Measurements from ENCODE around the gene CDYL.

Gene CDYL

DNA sequence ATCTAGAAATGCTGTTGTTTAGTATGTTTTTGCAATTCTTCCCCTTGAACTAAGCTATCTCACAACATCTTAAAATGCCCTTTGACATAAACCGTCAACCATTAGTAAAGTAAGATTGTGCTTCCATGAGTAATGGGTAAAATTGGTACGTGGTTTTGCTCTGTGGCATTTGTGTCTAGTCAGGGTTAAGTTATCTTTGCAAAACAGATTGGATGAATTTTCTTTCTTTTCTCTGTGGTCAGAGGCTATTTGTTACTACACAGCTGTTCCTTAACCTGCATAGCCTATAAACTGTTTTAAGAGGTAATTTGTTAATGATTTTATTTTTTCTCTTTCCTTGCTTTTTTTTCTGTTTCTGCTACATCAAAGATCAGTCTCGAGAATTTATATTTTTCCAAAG lies 152.2 kb downstream of the CDYL start:
- H4K20me1 ChIP-seq (ENCODE audit: insufficient read depth, low read length): no peaks in the 10 kb centered on the region
- no peaks in the 10 kb centered on the region for H3K9me3 ChIP-seq (ENCODE audit: low read length)
- no peaks in the 10 kb centered on the region for H3K4me1 ChIP-seq (ENCODE audit: insufficient read depth, low read length, severe bottlenecking)
- TF ChIP-seq, protein P1, sequence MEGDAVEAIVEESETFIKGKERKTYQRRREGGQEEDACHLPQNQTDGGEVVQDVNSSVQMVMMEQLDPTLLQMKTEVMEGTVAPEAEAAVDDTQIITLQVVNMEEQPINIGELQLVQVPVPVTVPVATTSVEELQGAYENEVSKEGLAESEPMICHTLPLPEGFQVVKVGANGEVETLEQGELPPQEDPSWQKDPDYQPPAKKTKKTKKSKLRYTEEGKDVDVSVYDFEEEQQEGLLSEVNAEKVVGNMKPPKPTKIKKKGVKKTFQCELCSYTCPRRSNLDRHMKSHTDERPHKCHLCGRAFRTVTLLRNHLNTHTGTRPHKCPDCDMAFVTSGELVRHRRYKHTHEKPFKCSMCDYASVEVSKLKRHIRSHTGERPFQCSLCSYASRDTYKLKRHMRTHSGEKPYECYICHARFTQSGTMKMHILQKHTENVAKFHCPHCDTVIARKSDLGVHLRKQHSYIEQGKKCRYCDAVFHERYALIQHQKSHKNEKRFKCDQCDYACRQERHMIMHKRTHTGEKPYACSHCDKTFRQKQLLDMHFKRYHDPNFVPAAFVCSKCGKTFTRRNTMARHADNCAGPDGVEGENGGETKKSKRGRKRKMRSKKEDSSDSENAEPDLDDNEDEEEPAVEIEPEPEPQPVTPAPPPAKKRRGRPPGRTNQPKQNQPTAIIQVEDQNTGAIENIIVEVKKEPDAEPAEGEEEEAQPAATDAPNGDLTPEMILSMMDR (IDR thresholded peaks at IDR 0.05; ENCODE audit: low read length): no peak
- no peak for TF ChIP-seq EZH2 (IDR thresholded peaks at IDR 0.05; ENCODE audit: borderline replicate concordance, low read length)
- no peaks in the 10 kb centered on the region for H3K9me2 ChIP-seq (ENCODE audit: low read depth, low read length)
- H3K36me3 ChIP-seq (ENCODE audit: insufficient read depth, low read length): no peaks in the 10 kb centered on the region
- no peaks in the 10 kb centered on the region for H3F3A ChIP-seq (ENCODE audit: insufficient read depth, low read length)
- H3K4me2 ChIP-seq (ENCODE audit: low read length): no peak overlapping the region
- H3K4me3 ChIP-seq (ENCODE audit: low read depth, low read length, poor library complexity, severe bottlenecking): no peak overlapping the region
- H3K79me2 ChIP-seq (ENCODE audit: insufficient read depth, low read length): no peaks in the 10 kb centered on the region
- no peak overlapping the region for H3K27ac ChIP-seq (ENCODE audit: low read depth, low read length, poor library complexity, severe bottlenecking)
- no peaks in the 10 kb centered on the region for H3K27me3 ChIP-seq (ENCODE audit: insufficient read depth, low read length)
- H3K9ac ChIP-seq (ENCODE audit: low read length): no peak overlapping the region
- no peak overlapping the region for H2AFZ ChIP-seq (ENCODE audit: low read length)

DNA sequence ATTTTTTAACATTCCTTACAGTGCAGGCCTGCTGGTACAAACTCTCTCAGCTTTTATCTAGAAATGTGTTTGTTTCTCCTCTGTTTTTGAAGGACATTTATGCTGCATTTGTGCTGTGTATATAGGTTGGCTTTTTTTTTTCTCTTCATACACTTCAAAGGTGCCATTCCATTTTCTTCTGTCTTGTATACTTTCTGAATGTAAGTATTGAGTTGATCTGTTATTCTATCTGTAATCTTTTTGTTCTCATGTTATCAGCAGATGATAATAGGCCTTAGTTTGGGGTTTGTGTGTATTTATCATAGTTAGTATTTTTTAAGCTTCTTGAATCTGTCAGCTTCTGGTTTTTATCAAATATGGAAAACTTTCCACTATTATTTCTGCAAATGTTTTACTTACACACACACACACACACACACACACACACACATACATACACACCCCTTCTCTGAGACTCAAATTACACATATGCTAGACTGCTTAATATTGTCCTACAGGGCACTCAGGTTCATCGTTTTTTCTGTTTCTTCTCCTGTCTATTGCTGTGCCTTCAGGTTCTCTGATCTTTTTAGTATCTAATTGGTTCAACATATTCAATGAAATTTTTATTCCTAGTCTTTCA lies 153.0 kb downstream of the CDYL start:
- no peaks in the 10 kb centered on the region for H3K79me2 ChIP-seq (ENCODE audit: insufficient read depth, low read length)
- no peaks in the 10 kb centered on the region for H3K9me3 ChIP-seq (ENCODE audit: low read length)
- no peak overlapping the region for H2AFZ ChIP-seq (ENCODE audit: low read length)
- H3F3A ChIP-seq (ENCODE audit: insufficient read depth, low read length): no peaks in the 10 kb centered on the region
- H4K20me1 ChIP-seq (ENCODE audit: insufficient read depth, low read length): no peaks in the 10 kb centered on the region
- H3K4me2 ChIP-seq (ENCODE audit: low read length): no peak overlapping the region
- H3K4me3 ChIP-seq (ENCODE audit: low read depth, low read length, poor library complexity, severe bottlenecking): no peak overlapping the region
- H3K27me3 ChIP-seq (ENCODE audit: insufficient read depth, low read length): no peaks in the 10 kb centered on the region
- H3K9me2 ChIP-seq (ENCODE audit: low read depth, low read length): no peaks in the 10 kb centered on the region
- H3K4me1 ChIP-seq (ENCODE audit: insufficient read depth, low read length, severe bottlenecking): no peaks in the 10 kb centered on the region
- no peak overlapping the region for H3K27ac ChIP-seq (ENCODE audit: low read depth, low read length, poor library complexity, severe bottlenecking)
- TF ChIP-seq, protein P1 (IDR thresholded peaks at IDR 0.05; ENCODE audit: low read length): no peak
- TF ChIP-seq EZH2 (IDR thresholded peaks at IDR 0.05; ENCODE audit: borderline replicate concordance, low read length): no peak
- H3K9ac ChIP-seq (ENCODE audit: low read length): no peak overlapping the region
- H3K36me3 ChIP-seq (ENCODE audit: insufficient read depth, low read length): no peaks in the 10 kb centered on the region

DNA sequence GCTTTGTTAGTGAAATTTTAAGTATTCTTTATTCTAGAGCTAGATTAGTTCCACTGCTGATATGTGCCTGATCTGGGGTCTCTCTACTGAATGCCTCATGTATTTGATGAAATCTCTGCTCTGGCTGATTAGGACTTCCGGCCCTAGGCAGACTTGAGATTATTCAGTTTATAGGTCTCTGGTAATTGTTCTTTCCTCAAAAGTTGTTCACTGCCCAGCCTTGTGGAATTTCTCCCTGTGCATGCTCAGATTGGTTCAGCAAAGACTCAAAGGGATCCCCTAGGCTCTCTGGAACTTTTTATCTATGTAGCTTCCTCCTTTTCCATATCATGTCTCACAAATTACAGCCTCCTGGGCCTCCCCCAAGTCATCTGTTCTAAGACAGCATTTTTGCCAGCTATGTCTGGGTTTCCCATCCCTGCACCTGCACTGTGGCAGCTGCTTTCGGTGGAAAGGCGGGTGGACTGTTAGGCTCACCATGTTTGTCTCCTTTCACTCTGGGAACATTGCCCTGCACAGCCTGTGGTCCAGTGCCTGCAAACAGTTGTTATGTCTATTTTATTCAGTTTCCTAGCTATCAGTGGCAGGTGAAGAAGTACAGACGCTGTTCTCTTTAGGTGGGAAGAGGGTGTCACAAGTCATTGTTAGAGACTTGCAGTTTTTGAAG lies 154.0 kb downstream of the CDYL start:
- Histone ChIP-seq H3K27ac (ENCODE audit: low read depth, low read length, poor library complexity, severe bottlenecking) (no peak overlapping the region), H2AFZ (ENCODE audit: low read length) (no peak overlapping the region), H4K20me1 (ENCODE audit: insufficient read depth, low read length) (no peaks in the 10 kb centered on the region), H3K27me3 (ENCODE audit: insufficient read depth, low read length) (no peaks in the 10 kb centered on the region), H3K9me3 (ENCODE audit: low read length) (no peaks in the 10 kb centered on the region), H3F3A (ENCODE audit: insufficient read depth, low read length) (no peaks in the 10 kb centered on the region), H3K4me1 (ENCODE audit: insufficient read depth, low read length, severe bottlenecking) (no peaks in the 10 kb centered on the region), H3K36me3 (ENCODE audit: insufficient read depth, low read length) (no peaks in the 10 kb centered on the region), H3K79me2 (ENCODE audit: insufficient read depth, low read length) (no peaks in the 10 kb centered on the region), H3K9ac (ENCODE audit: low read length) (no peak overlapping the region), H3K9me2 (ENCODE audit: low read depth, low read length) (no peaks in the 10 kb centered on the region), H3K4me3 (ENCODE audit: low read depth, low read length, poor library complexity, severe bottlenecking) (no peak overlapping the region), H3K4me2 (ENCODE audit: low read length) (no peak overlapping the region)
- TF ChIP-seq EZH2 (IDR thresholded peaks at IDR 0.05; ENCODE audit: borderline replicate concordance, low read length): no peak
- TF ChIP-seq, protein P1 (IDR thresholded peaks at IDR 0.05; ENCODE audit: low read length): no peak
